SJSA1 (cell line): Measurements from ENCODE around the gene ABAT. TPM values are rescaled to one million over a fixed set of nuclear protein-coding genes. Genes with fewer than 3 reads are reported as not detected.
"Not testable (repeated sequence)": the region's sequence is repeated elsewhere in the genome, so short reads cannot be mapped to it uniquely, and the experiment has no call there.

Source experiments
- DNase-seq, 2 experiments: peaks; one replicate each; pipeline ENCODE4 v3.0.0-alpha.2; 2015 to 2020; ENCODE audit warnings: low spot score in 2 of 2, low read depth in 1 of 2
- H3K27ac ChIP-seq: fragments of 250-450 bp; sonication (Bioruptor Pico); 2 replicates; pipeline ENCODE4 v1.5.1; 2020; ENCODE audit warnings: mild to moderate bottlenecking, moderate library complexity
- H3K27me3 ChIP-seq: fragments of 250-450 bp; sonication (Bioruptor Pico); replicated peaks from 2 replicates; pipeline ENCODE4 v1.5.1; 2020; ENCODE audit warnings: mild to moderate bottlenecking, moderate library complexity
- H3K36me3 ChIP-seq: fragments of 250-450 bp; sonication (Bioruptor Pico); 2 replicates; pipeline ENCODE4 v1.5.1; 2020; ENCODE audit warnings: mild to moderate bottlenecking
- H3K4me1 ChIP-seq: fragments of 250-450 bp; sonication (Bioruptor Pico); replicated peaks from 2 replicates; pipeline ENCODE4 v1.6.1; 2021; ENCODE audit warnings: mild to moderate bottlenecking
- H3K4me3 ChIP-seq: fragments of 250-450 bp; sonication (Bioruptor Pico); 2 replicates; pipeline ENCODE4 v1.5.1; 2020; ENCODE audit warnings: mild to moderate bottlenecking
- H3K9me3 ChIP-seq: fragments of 250-450 bp; sonication (Bioruptor Pico); replicated peaks from 2 replicates; pipeline ENCODE4 v1.5.1; 2020; ENCODE audit warnings: mild to moderate bottlenecking
- total RNA-seq: library from RNA; depleted of rRNA; stranded (reverse); fragments of >200 nt; shearing (Covaris generic); gene quantifications from 2 replicates; pipeline ENCODE4 v1.2.3, GENCODE V29; 2014

ABAT gene
- total RNA-seq, 1 experiment from 2014 or later: 4.4 TPM

GRCh38 chr16:8644211-8645140, 29.9 kb upstream of the ABAT start:
- no peaks in the 10 kb centered on the region for H3K9me3 ChIP-seq
- H3K36me3 ChIP-seq: peaks cover 69% of the 10 kb centered on the region
- H3K27ac ChIP-seq: no peak overlapping the region
- no peak overlapping the region for H3K4me3 ChIP-seq
- DNase-seq: no peak
- no peaks in the 10 kb centered on the region for H3K27me3 ChIP-seq
- H3K4me1 ChIP-seq: no peaks in the 10 kb centered on the region

GRCh38 chr16:8645141-8645521, 29.3 kb upstream of the ABAT start:
- Histone ChIP-seq H3K27me3 (no peaks in the 10 kb centered on the region), H3K4me3 (no peak overlapping the region), H3K27ac (no peak overlapping the region), H3K36me3 (peaks cover 63% of the 10 kb centered on the region), H3K4me1 (no peaks in the 10 kb centered on the region), H3K9me3 (no peaks in the 10 kb centered on the region)
- no peak for DNase-seq

GRCh38 chr16:8645831-8646230, 28.6 kb upstream of the ABAT start:
- Histone ChIP-seq H3K4me1 (no peaks in the 10 kb centered on the region), H3K36me3 (peaks cover 61% of the 10 kb centered on the region), H3K27ac (no peak overlapping the region), H3K9me3 (no peaks in the 10 kb centered on the region), H3K4me3 (no peak overlapping the region), H3K27me3 (no peaks in the 10 kb centered on the region)
- DNase-seq: no peak

- no peaks in the 10 kb centered on the region for H3K27me3 ChIP-seq
- no peaks in the 10 kb centered on the region for H3K4me1 ChIP-seq
- H3K27ac ChIP-seq: no peak overlapping the region
- no peak overlapping the region for H3K4me3 ChIP-seq
- no peak for DNase-seq
- H3K36me3 ChIP-seq: peaks cover 61% of the 10 kb centered on the region
- no peaks in the 10 kb centered on the region for H3K9me3 ChIP-seq
Measured at GRCh38 chr16:8646326-8647053, 27.9 kb upstream of the ABAT start.

GRCh38 chr16:8647721-8648318, 26.6 kb upstream of the ABAT start:
- Histone ChIP-seq H3K36me3 (peaks cover 49% of the 10 kb centered on the region), H3K27ac (no peak overlapping the region), H3K27me3 (no peaks in the 10 kb centered on the region), H3K4me1 (no peaks in the 10 kb centered on the region), H3K9me3 (no peaks in the 10 kb centered on the region), H3K4me3 (no peak overlapping the region)
- DNase-seq: no peak

GRCh38 chr16:8648877-8649276, 25.5 kb upstream of the ABAT start:
- Histone ChIP-seq H3K27ac (no peak overlapping the region), H3K4me1 (no peaks in the 10 kb centered on the region)

GRCh38 chr16:8649829-8650554, 24.4 kb upstream of the ABAT start:
- peaks cover 27% of the 10 kb centered on the region for H3K36me3 ChIP-seq
- DNase-seq: no peak
- no peaks in the 10 kb centered on the region; the same call in 1 of the 2 replicates for H3K9me3 ChIP-seq
- H3K4me3 ChIP-seq: no peak overlapping the region
- H3K4me1 ChIP-seq: no peaks in the 10 kb centered on the region
- no peak overlapping the region for H3K27ac ChIP-seq
- H3K27me3 ChIP-seq: no peaks in the 10 kb centered on the region

More at GRCh38 chr16:8648877-8649276, 25.5 kb upstream of the ABAT start:
- no peak for DNase-seq
- Histone ChIP-seq H3K9me3 (no peaks in the 10 kb centered on the region), H3K27me3 (no peaks in the 10 kb centered on the region), H3K4me3 (no peak overlapping the region), H3K36me3 (peaks cover 38% of the 10 kb centered on the region)

- H3K36me3 ChIP-seq: peaks cover 14% of the 10 kb centered on the region
- not testable (repeated sequence) for H3K4me1 ChIP-seq, H3K9me3 ChIP-seq, H3K4me3 ChIP-seq, DNase-seq, H3K27me3 ChIP-seq, H3K27ac ChIP-seq
Measured at GRCh38 chr16:8651958-8652357, 22.5 kb upstream of the ABAT start.

GRCh38 chr16:8655184-8655717, 19.2 kb upstream of the ABAT start:
- DNase-seq: no peak
- Histone ChIP-seq H3K36me3 (no peaks in the 10 kb centered on the region), H3K4me3 (no peak overlapping the region), H3K27me3 (peaks cover 7% of the 10 kb centered on the region), H3K4me1 (no peaks in the 10 kb centered on the region), H3K9me3 (no peaks in the 10 kb centered on the region; the same call in 1 of the 2 replicates), H3K27ac (no peak overlapping the region)

GRCh38 chr16:8656376-8656775, 18.0 kb upstream of the ABAT start:
- Histone ChIP-seq H3K9me3 (no peaks in the 10 kb centered on the region; the same call in 1 of the 2 replicates), H3K4me3 (no peak overlapping the region), H3K27ac (no peak overlapping the region), H3K36me3 (no peaks in the 10 kb centered on the region), H3K4me1 (no peaks in the 10 kb centered on the region), H3K27me3 (peaks cover 7% of the 10 kb centered on the region)
- DNase-seq: no peak

GRCh38 chr16:8660841-8661301, 13.5 kb upstream of the ABAT start:
- Histone ChIP-seq H3K9me3 (no peaks in the 10 kb centered on the region), H3K4me1 (no peaks in the 10 kb centered on the region), H3K4me3 (no peak overlapping the region), H3K36me3 (no peaks in the 10 kb centered on the region), H3K27me3 (peaks cover 7% of the 10 kb centered on the region), H3K27ac (no peak overlapping the region)
- peak; percentile 49 to 62 for DNase-seq

GRCh38 chr16:8661703-8662102, 12.7 kb upstream of the ABAT start:
- H3K4me1 ChIP-seq: no peaks in the 10 kb centered on the region
- no peak overlapping the region for H3K4me3 ChIP-seq
- DNase-seq: no peak
- H3K27me3 ChIP-seq: peaks cover 7% of the 10 kb centered on the region
- H3K27ac ChIP-seq: no peak overlapping the region
- no peaks in the 10 kb centered on the region for H3K9me3 ChIP-seq
- H3K36me3 ChIP-seq: no peaks in the 10 kb centered on the region
